GM21529 (cell line): ENCODE measurements around the gene RABGEF1.
A peak's percentile ranks its signal among the peaks of the same experiment; 100 is the strongest.
"Not testable (repeated sequence)": the region's sequence is repeated elsewhere in the genome, so short reads cannot be mapped to it uniquely, and the experiment has no call there.

Source experiments
- ATAC-seq: cut with Tn5 transposase; IDR thresholded peaks from one replicate; pipeline ENCODE4 v1.9.1; 2021; ENCODE audit not compliant: unreplicated experiment

The RABGEF1 gene

GRCh38 chr7:66735154-66735553, 5.4 kb upstream of the RABGEF1 start:
- ATAC-seq, result no peak

- ATAC-seq, result no peak
Measured at GRCh38 chr7:66735850-66736249, 4.7 kb upstream of the RABGEF1 start.

- no peak for ATAC-seq
Measured at GRCh38 chr7:66736892-66737291, 3.6 kb upstream of the RABGEF1 start.

- no peak for ATAC-seq
Measured at GRCh38 chr7:66737667-66738066, 2.9 kb upstream of the RABGEF1 start.

- no peak for ATAC-seq
Measured at GRCh38 chr7:66739477-66739876, 1.1 kb upstream of the RABGEF1 start.

GRCh38 chr7:66739953-66740301, 606 bp upstream of the RABGEF1 start:
- peak; percentile 2 for ATAC-seq

GRCh38 chr7:66740980-66741709, 612 bp downstream of the RABGEF1 start:
- ATAC-seq, result peak; percentile 40

- no peak for ATAC-seq
Measured at GRCh38 chr7:66741710-66742049, 1.1 kb downstream of the RABGEF1 start.

- ATAC-seq, result not testable (repeated sequence)
Measured at GRCh38 chr7:66742298-66742697, 1.8 kb downstream of the RABGEF1 start.

GRCh38 chr7:66743920-66744319, 3.4 kb downstream of the RABGEF1 start:
- ATAC-seq, result no peak

- no peak for ATAC-seq
Measured at GRCh38 chr7:66747385-66747784, 6.9 kb downstream of the RABGEF1 start.

GRCh38 chr7:66747881-66748511, 7.5 kb downstream of the RABGEF1 start:
- no peak for ATAC-seq

- no peak for ATAC-seq
Measured at GRCh38 chr7:66748791-66749190, 8.3 kb downstream of the RABGEF1 start.

- no peak for ATAC-seq
Measured at GRCh38 chr7:66751945-66752344, 11.4 kb downstream of the RABGEF1 start.

GRCh38 chr7:66754541-66754940, 14.0 kb downstream of the RABGEF1 start:
- ATAC-seq, result no peak

- ATAC-seq, result not testable (repeated sequence)
Measured at GRCh38 chr7:66755059-66755458, 14.5 kb downstream of the RABGEF1 start.

- not testable (repeated sequence) for ATAC-seq
Measured at GRCh38 chr7:66756227-66756626, 15.7 kb downstream of the RABGEF1 start.

- ATAC-seq, result no peak
Measured at GRCh38 chr7:66756889-66757288, 16.4 kb downstream of the RABGEF1 start.

- ATAC-seq, result no peak
Measured at GRCh38 chr7:66757939-66758338, 17.4 kb downstream of the RABGEF1 start.

- peak; percentile 88 for ATAC-seq
Measured at GRCh38 chr7:66758950-66759628, 18.6 kb downstream of the RABGEF1 start.

GRCh38 chr7:66763183-66763582, 22.6 kb downstream of the RABGEF1 start:
- ATAC-seq, result not testable (repeated sequence)

GRCh38 chr7:66763633-66764355, 23.3 kb downstream of the RABGEF1 start:
- not testable (repeated sequence) for ATAC-seq
